Measurements from ENCODE around the gene AGK.
"Not testable (repeated sequence)": the region's sequence is repeated elsewhere in the genome, so short reads cannot be mapped to it uniquely, and the experiment has no call there.

Gene AGK

DNA sequence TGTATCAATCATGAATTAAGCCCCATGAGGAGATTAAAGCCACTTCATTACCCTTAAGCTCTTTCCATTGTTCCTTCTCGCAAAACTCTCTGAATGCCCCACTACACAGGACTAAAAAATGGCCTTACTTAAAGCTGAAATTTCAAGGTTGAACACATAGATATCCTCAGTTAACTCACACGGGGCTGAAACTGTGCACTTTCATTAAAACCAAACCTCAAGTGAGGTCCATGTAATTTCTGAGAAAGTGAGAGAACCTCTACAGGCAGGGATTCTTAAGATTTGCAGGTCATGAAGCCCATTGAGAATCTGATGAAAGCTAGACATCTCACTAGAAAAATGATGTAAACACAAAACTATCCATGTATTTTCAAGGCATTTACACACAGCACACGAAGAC is 134.9 kb downstream of the AGK start:
- no peak for DNase-seq

DNA sequence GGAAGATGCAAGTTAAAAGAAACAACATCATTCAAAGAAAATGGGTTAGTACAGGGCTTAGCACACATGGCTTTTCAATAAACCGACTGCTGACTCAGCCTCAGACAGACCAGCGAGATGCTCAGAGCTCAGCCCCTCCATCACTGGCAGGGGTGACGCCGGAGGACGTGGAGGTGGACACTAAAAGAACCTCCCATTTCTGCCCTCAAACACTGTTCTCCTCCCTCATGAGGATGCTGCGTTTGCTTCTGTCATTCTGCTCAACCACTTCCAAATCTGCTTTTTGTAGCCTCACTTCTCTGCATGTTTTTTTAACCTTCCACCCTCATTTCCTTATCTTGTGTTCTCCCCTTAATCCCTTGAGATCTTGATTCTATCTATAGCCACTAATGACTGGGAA is 135.5 kb downstream of the AGK start:
- no peak for DNase-seq

DNA sequence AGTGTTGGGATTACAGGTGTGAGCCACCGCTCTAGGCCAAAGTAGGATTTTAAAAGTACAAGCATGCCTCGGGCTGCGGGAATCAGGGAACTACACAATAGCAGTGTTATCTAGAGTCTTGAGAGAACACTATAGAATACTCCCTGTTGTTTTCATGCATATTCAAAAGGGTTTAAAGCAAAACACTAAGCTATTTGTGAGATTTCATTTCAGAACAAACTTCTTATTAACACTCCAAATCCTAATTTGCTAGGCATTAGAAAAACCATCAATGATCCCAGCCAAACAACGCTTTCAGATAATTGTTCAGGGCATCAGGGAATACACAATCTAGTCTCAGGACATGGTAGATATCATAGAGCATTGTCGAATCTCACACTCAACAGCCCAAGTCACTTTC is 136.8 kb downstream of the AGK start:
- DNase-seq: no peak

DNA sequence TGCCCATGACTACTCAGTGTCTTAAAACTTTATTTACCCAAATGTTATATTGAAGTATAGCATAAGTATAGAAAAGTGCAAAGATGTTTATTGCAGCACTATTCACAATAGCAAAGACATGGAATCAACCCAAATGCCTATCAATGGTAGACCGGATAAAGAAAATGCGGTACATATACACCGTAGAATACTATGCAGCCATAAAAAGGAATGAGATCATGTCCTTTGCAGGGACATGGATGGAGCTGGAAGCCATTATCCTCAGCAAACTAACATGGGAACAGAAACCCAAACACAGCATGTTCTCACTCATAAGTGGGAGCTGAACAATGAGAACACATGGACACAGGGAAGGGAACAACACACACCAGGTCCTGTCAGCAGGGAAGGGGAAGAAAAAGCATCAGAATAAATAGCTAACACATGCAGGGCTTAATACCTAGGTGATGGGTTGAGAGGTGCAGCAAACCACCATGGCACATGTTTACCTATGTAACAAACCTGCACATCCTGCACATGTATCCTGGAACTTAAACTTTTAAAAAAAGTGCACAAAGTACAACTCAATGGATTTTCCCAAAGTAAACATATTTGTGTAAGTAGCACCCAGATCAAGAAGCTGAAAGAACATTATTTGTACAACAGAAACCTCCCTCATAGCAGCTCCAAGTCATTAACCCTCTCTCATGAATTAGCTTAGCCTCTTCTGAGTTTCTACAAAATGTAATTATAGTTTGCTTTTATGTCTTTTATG is 138.0 kb downstream of the AGK start:
- DNase-seq: not testable (repeated sequence)

DNA sequence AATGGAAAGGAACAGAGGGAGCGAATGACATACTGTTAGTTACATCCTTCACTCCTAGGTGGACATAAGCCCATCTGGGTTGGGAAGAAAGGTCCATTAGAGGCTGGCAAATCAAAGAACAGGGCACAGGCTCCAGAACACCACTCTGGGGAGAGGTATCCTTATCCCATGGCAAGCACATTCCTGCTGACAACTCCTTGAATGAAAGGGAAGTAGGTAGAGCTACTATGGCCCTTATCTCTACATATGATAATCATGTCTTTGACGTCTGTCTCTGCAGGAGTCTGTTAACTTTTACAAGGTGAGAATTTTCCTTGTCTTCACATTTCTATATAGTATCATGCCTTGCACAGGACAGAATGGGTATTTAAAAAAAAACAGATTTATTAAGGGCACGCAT is 140.3 kb downstream of the AGK start:
- DNase-seq: no peak

DNA sequence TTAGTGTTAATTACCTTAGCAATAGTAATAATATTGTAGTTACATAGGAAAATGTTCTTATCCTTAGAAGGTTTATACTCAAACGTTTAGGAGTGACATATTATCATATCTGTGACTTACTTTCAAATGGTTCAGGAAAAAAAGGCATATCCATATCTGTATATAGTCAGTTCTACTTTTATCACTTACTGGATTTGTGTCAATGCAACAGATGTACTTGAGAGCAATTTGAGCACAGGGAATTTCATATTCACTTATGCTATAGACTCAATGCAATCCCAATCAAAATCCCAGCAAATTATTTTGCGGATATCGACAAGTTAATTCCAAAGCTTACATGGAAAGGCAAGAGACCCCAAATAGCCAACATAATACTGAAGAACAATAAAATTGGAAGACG is 140.8 kb downstream of the AGK start:
- DNase-seq: no peak

DNA sequence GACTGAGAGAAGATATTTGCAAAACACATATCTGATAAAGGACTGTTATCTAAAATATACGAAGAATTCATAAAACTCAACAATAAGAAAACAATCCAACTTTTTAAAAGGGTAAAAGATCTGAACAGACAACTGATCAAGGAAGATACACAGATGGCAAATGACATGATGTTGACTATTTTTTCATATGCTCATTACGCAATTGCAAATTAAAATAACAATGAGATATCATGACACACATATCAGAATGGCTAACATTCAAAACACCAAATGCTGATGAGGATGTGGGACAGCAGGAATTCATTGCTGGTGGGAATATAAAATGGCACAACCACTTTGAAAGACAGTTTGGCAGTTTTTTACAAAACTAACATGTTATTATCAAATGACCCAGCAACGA is 141.9 kb downstream of the AGK start:
- no peak for DNase-seq

DNA sequence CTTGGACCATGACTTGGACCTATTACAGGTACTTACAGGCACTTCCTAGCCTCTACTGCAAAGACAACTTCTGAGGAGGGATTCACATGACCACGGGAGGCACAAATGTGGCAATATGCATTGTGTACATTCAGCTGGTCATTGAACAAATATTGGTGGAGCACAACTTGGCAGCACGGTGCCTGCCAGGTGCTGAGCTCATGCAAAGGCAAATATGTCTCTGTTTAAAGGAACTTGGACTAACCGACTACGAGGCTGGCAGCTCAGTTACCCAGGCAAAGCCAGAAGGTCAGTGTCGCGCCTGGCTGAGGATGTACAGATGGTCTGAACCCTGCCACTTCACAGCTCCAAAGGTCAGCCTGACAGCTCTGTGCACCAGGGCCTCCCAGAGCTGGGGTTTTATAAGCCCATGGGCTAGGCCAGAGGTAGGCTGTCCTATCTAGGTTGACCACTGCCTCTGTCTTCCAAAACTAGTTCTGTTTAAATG is 144.6 kb downstream of the AGK start:
- DNase-seq: peak; percentile 67

DNA sequence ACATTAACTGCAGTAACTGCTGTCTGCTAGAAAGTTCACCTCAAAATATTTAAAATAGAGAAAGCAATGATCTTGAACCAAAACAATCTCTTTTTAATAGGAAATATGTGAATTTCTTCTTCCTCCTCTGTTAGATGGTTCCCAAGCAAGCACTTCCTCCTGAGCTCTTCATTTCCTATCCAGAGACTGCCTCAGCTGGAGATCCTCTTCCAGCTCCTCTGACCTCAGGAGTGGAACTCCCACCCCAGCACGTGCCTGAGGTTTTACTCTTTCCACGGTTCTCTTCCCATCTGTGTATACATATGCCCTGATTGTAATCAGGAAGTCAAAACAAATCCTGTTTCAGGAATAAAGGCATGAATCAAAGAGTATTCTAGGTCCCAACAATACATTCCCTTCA is 145.1 kb downstream of the AGK start:
- DNase-seq: no peak

DNA sequence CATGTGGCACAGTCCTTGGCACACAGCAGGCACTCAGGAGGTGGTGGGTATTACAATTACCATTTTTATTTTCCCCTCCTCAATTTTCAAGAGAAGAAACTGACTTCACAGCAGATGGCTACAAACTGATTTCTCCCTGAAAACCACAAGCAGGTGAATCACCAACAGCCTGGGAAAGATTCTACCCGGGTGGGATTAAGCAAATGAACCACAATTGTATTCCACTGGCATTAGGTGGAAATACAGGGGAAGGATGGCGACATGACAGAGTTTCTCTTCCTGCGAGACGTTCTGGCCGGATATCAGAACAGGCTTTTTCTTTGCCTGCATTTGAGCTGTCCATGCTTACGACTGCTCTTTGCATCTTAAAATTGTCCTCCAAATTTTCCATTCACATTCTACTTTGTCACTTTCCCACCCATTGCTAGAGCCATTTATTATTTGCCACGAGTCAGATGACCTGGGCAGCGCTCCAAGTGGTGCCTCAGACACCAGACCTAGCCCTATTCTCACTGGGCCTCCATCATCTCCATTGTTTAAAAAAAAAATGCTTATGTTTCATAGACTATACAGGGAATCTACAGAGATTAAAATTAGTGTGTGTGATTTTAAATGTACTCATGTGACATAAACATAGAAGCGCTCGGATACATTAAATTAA is 146.1 kb downstream of the AGK start:
- no peak for DNase-seq

DNA sequence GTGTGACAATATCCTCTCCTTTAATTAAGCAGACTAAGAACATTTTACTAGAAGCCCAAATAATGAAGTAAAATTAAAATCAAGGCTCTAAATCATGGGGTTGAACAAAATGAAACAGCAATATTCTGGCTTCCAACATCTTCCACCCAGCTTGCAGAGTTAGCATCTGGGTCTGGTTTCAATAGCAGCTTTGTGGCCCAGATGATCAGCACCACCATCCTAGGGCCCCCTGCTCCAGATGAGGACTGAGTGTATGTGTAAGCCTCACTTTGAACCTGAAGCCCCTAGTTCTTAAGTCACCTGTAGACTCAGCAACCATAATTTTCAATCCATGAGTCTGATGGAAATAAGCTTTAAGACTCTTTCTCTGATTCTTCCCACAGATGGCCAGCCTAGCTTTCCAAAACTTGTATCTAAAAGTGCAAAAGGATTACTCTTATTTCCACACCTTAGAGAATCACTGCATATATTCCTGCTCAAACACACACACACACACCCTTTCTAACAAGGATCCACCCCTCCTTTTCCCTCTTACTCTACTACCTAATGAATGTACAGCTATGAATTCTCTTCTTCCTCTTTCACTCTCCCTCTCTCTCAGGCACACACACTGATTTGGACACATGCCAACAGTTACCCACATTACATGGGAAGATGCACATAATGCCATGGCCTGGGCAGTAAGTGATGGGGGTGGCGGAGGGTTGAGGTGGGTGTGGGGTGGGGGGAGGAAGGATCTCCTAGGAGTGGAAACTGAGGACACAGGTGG is 147.2 kb downstream of the AGK start:
- DNase-seq: no peak

DNA sequence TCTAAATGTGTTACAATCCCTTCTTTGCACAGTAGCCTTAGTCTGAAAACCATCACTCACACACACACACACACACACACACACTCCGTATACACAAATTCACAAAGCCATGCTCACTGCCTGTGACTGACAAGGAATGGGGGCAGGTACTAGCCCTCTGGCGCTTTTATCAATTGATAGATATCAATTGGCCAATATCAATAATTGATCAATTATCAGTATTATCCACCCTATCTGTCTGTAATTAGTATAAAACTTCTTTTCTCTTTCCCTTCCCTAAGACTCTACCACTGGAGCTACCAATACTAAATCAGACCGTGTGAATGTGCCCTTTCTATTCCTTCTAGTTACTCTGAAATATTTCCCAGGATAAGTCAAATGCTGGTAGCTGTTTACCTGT is 148.7 kb downstream of the AGK start:
- peak; percentile 13 for DNase-seq

DNA sequence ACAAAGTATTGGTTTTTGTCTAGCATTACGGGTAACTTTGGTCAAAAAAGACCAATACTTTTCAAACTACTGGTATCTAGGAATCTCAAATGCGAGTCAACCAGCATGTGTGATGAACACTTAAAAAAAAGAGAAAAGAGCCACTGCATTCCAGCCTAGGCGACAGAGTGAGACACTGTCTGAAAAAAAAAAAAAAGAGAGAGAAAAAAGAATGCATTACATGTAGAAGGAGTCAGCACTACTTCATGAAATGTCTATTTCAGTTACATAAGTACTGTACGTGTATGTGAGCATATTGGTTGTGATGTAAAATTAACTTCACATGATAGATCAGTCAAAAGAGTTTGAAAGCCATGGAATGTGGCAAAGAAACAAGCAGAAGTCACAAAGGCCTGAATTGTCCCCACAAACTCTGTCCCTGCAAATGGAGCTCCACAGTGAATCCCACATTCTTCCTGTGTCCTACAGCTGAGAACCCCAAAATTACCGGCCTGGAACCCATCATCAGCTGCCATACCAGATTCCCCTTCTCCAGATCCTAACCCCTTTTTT is 149.2 kb downstream of the AGK start:
- DNase-seq: no peak

DNA sequence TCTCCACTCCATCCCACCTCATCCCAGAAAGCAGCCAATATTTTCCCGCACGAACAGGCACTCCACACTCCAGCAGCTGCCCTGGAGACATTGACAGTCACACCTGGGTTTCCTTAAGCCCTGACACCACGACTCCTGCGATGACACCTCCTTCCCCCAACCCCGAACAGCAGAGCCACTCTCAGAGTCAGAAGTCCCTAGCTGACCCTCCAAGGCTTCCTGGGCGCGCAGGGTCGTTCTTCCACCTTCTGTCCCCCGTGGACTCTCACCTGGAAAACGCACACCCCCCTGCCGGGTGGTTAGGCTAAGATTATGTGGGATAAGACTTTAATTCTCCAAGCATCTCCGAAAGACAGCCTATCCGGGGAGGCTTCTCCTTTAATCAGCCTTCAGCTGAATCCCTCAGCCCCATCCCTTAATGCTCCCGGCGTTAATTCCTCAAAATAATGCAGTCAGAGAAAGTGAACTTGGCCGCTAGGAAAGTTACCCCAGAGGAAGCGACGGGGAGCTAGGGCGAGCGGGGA is 149.7 kb downstream of the AGK start:
- DNase-seq: peak; percentile 36

DNA sequence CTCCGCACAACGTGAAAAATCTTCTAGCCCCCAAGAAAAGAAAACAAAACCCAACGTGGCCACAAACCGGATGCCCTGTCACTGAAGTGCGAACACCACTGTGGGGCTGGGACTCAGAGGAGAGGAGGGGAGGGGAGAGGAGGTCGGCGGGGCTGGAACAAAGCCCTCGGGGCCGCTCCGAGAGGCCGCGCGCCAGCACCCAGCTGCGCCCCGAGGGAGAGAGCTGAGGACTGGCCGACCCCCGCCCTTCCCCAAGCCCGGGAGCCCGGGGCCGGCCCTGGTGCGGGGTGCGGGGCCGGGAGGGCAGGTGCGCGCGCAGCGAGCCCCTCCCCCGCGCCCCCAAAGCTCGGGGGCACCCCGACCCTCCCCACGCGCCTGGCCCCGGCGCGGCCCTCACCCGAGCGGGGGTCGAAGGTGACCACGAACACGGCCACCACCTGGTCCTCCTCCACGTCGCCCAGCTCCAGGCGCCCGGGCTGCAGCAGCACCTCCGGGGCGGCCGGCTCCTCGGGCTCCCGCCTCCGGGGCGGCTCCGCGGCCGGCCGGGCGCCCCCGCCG is 150.4 kb downstream of the AGK start:
- DNase-seq: peak; percentile 79

DNA sequence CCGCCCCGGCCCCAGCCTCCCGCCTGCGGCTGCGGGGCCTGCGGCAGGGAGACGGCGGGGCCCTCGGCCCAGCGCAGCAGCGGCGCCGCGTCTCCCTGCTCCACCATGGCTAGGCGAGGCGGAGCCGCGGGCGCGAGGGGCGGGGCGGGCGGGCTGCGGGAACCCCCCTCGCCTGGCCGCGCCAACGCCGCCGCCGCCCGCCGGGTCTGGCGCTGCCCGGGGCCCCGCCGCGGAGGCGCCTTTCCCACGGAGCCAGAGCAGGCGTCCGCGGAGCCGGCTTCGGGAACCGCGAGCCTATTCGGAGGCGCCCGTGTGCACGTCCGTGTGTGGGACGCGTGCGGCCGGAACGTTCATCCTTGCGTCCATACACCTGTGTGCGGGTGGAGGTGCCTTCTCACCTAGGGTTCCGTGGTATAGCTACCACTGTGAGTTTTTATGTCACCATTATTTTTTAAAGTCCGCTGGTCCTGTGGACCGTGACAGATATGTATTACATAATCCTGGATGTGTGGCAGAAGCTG is 150.9 kb downstream of the AGK start, which contains the start of gene DENND11:
Gene DENND11, minus strand, starts transcription at position 120 of the 521 bp plus-strand sequence. Its CDS starts 13 bp downstream, at position 107.
- peak; percentile 67 for DNase-seq

DNA sequence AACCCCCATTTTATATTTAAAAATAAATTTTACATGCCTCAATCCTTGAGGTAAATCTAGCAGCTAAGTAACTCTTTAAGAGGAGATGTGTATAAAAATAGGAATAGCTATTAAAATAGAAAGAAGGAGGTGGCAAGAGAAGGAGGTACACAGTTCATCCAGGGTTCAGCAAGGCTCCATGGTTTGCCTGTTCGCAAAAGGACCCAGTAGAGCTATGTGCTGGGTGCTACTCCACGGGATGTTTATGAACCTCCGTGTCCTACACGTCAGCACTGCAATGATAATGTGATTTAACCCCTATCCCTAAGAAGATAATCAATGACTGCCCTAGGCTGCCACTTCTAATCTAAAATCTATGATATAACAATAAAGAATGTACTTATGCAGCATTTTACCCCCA is 151.7 kb downstream of the AGK start:
- DNase-seq: no peak

DNA sequence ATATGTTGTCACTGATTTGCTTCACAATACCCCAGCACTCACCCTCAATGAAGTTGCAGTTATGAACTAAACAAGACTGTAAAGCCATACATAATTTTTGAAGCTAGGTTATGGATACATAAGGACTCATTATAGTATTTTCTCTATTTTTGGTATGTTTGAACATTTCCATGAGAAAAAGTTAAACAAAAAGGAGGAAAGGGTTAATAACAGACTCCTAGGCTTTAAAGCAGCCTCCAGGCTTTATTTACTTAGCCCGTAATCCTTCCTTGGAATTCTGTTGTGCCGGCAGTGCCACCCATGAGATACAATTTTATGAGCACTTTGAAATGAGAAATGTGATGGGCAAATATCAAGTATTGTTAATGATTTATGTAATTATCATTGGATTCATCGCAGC is 152.9 kb downstream of the AGK start:
- DNase-seq: peak; percentile 23

DNA sequence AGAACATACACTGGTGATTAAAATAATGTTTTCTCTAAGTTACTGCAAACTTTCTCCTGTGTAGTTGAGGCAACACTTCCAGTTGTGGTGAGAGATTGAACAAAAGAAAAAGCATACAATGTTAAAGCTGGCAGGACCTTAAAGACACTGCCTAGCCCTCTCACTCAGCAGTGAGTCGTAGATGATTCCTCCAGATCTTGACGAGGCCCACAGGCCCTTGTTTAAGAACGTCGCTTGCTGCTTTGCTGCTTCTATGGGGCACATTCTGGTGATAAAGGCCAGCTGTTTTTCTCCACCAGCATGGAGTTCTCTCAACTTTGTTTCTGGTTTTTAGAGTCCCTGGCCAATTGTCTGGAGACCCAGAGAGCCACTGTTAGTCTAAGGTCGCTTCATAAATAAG is 153.5 kb downstream of the AGK start:
- DNase-seq: no peak

All from NCI-H146 (cell line).